B cell (primary cell): ENCODE data around the gene HMOX2. TPM values are rescaled to one million over a fixed set of nuclear protein-coding genes. Genes with fewer than 3 reads are reported as not detected.

ENCODE experiments used
- ATAC-seq: fragments of 200-7000 bp; cut with Tn5 transposase; one replicate; pipeline ENCODE4 v1.10.0; 2021; ENCODE audit warnings: low read depth, mild to moderate bottlenecking, moderate number of reproducible peaks, moderate library complexity
- CTCF ChIA-PET: fragments of 350-600 bp; sonication (Branson Sonifier 250); formaldehyde crosslinking; loops from one replicate; lab custom pipeline; 2021; ENCODE audit warnings: antibody characterized with exemption, inconsistent platforms; lab: Charles Lee
- POLR2A ChIA-PET: fragments of 350-600 bp; sonication (Branson Sonifier 250); formaldehyde crosslinking; loops from one replicate; lab custom pipeline; 2021; ENCODE audit warnings: antibody characterized with exemption; lab: Charles Lee
- DNase-seq: peaks from one replicate; pipeline ENCODE4 v3.0.0; 2013
- H2AFZ ChIP-seq: 2 replicates; pipeline ENCODE4 v1.6.1; 2012; ENCODE audit warnings: mild to moderate bottlenecking, low read depth, low read length; ENCODE audit not compliant: insufficient read depth, poor library complexity, severe bottlenecking
- H3K27ac ChIP-seq, 2 donors: 1 replicate in 1 of 2; 2 replicates in 1 of 2; pipeline ENCODE4 v1.5.1; 2012 to 2013; ENCODE audit warnings: low read length in 2 of 2, mild to moderate bottlenecking in 2 of 2, moderate library complexity in 1 of 2
- H3K27me3 ChIP-seq, 4 experiments: fragments of 200-600 bp in 1 of 4; sonication (generic) in 1 of 4; replicated peaks in 1 of 4; 1 replicate in 2 of 4; 2 replicates in 2 of 4; pipeline versions ENCODE4 v1.6.1 to v1.7.0; 2013 to 2016; ENCODE audit warnings: low read length in 3 of 4, mild to moderate bottlenecking in 2 of 4, mixed read lengths in 1 of 4, moderate library complexity in 1 of 4; ENCODE audit not compliant: insufficient read depth in 4 of 4, control insufficient read depth in 3 of 4; ENCODE audit errors: control extremely low read depth in 1 of 4
- H3K36me3 ChIP-seq, 2 experiments: replicated peaks in 1 of 2; 1 replicate in 1 of 2; 2 replicates in 1 of 2; pipeline versions ENCODE4 v1.6.1 to v1.7.1; 2013; ENCODE audit warnings: low read length in 1 of 2; ENCODE audit not compliant: insufficient read depth in 2 of 2, control insufficient read depth in 1 of 2; ENCODE audit errors: control extremely low read depth in 1 of 2, extremely low read depth in 1 of 2
- H3K4me1 ChIP-seq, 2 donors: fragments of 200-600 bp in 1 of 2; sonication (generic) in 1 of 2; 1 replicate in 1 of 2; 2 replicates in 1 of 2; pipeline versions ENCODE4 v1.5.1 to v1.6.1; 2013 to 2017; ENCODE audit warnings: low read length in 2 of 2; ENCODE audit not compliant: control insufficient read depth in 2 of 2, insufficient read depth in 2 of 2
- H3K4me2 ChIP-seq: replicated peaks from 2 replicates; pipeline ENCODE3; 2012; ENCODE audit warnings: mild to moderate bottlenecking, low read depth, low read length; ENCODE audit not compliant: poor library complexity, severe bottlenecking
- H3K4me3 ChIP-seq, 5 experiments: fragments of 200-600 bp in 1 of 5; sonication (generic) in 1 of 5; 1 replicate in 3 of 5; 2 replicates in 2 of 5; pipeline versions ENCODE4 v1.5.1 to v1.7.0; 2011 to 2016; ENCODE audit warnings: low read length in 4 of 5, mild to moderate bottlenecking in 4 of 5, low read depth in 2 of 5, control low read depth in 1 of 5, moderate library complexity in 1 of 5; ENCODE audit not compliant: insufficient read depth in 1 of 5; ENCODE audit errors: control extremely low read depth in 1 of 5, extremely low read depth in 1 of 5
- H3K79me2 ChIP-seq: fragments of 200-600 bp; sonication (generic); one replicate; pipeline ENCODE4 v1.6.0; 2016; ENCODE audit warnings: low read length; ENCODE audit not compliant: control insufficient read depth, insufficient read depth
- H3K9ac ChIP-seq: fragments of 200-600 bp; sonication (generic); 2 replicates; pipeline ENCODE4 v1.6.1; 2017; ENCODE audit warnings: mild to moderate bottlenecking, low read length, moderate library complexity
- H3K9me3 ChIP-seq, 3 donors: one replicate each; pipeline versions ENCODE4 v1.6.1 to v1.7.1; 2013; ENCODE audit warnings: low read length in 2 of 3; ENCODE audit not compliant: control insufficient read depth in 2 of 3, insufficient read depth in 1 of 3; ENCODE audit errors: control extremely low read depth in 1 of 3
- H4K20me1 ChIP-seq: 2 replicates; pipeline ENCODE4 v1.6.0; 2012; ENCODE audit warnings: mild to moderate bottlenecking, low read length; ENCODE audit not compliant: insufficient read depth, control insufficient read depth, poor library complexity, severe bottlenecking
- H3K27ac Mint-ChIP-seq: one replicate; pipeline ENCODE4 v1.8.0; 2021; ENCODE audit warnings: mixed read lengths
- H3K27me3 Mint-ChIP-seq: one replicate; pipeline ENCODE4 v1.8.0; 2021; ENCODE audit warnings: mixed read lengths
- H3K4me1 Mint-ChIP-seq: one replicate; pipeline ENCODE4 v1.8.0; 2021; ENCODE audit warnings: mixed read lengths
- H3K4me3 Mint-ChIP-seq: one replicate; pipeline ENCODE4 v1.8.0; 2021; ENCODE audit warnings: mixed read lengths
- H3K9me3 Mint-ChIP-seq: one replicate; pipeline ENCODE4 v1.8.0; 2022; ENCODE audit warnings: mixed read lengths; ENCODE audit not compliant: insufficient read depth
- CTCF ChIP-seq: fragments of 200-600 bp; IDR thresholded peaks from one replicate; pipeline ENCODE4 v1.8.0; 2022; ENCODE audit warnings: antibody characterized with exemption, mild to moderate bottlenecking
- EZH2 ChIP-seq: IDR thresholded peaks from 2 replicates; pipeline ENCODE4 v1.6.1; 2012; ENCODE audit warnings: borderline replicate concordance, low read depth, mild to moderate bottlenecking, moderate library complexity, low read length; ENCODE audit not compliant: insufficient read depth, poor library complexity, severe bottlenecking
- WGBS: methylation state at CpG from one replicate; pipeline ENCODE4 v1.1.5; 2013; ENCODE audit warnings: missing lambda C conversion rate; ENCODE audit not compliant: insufficient coverage; 5-methylcytosine and 5-hydroxymethylcytosine counted together
- intact Hi-C: fragments of 100-400 bp; cut with micrococcal nuclease; formaldehyde crosslinking; loops from one replicate; pipeline ENCODE4 v1.10.0; 2022
- polyA plus RNA-seq: library from polyadenylated mRNA; depleted of rRNA; stranded (reverse); fragments of >200 nt; gene quantifications from 2 replicates; pipeline ENCODE4 v1.2.3, GENCODE V29; 2012
- total RNA-seq, 2 donors: library from RNA; stranded (reverse); fragments of 120-200 nt in 1 of 2; gene quantifications; 1 replicate in 1 of 2; 2 replicates in 1 of 2; pipeline versions ENCODE4 v1.2.3 to v1.2.4, GENCODE V29; 2013 to 2022

HMOX2 gene
- total and polyA plus RNA-seq, 2 donors (not counting 1 experiment from before 2014, with no cell fraction given): 36.5 to 39.0 TPM

GRCh38 chr16:4513881-4514280 is 37.7 kb downstream of the HMOX2 start:
- Histone ChIP-seq H3K4me2 (peak overlapping the region; percentile 62), H3K36me3 (peaks cover 0 to 42% of the 10 kb centered on the region in 2 experiments), H3K27ac (peak overlapping the region in 1 of 2 donors; percentile 75), H3K9ac (no peak overlapping the region), H3K4me1 (peaks cover 27 to 39% of the 10 kb centered on the region in 2 donors), H4K20me1 (peaks cover 11% of the 10 kb centered on the region), H3K4me3 (no peak overlapping the region), H3K27me3 (no peaks in the 10 kb centered on the region), H3K9me3 (no peaks in the 10 kb centered on the region), H2AFZ (no peak overlapping the region), H3K79me2 (peaks cover 42% of the 10 kb centered on the region)
- POLR2A ChIA-PET: interaction anchor here (1.6 kb wide), 1 partner anchor 8 kb away, joined by 5 read pairs; no protein-coding TSS in a partner anchor
- WGBS: 100% methylated on average over 7 of the region's 7 CpGs
- no peak overlapping the region for H3K4me3 Mint-ChIP-seq
- peak overlapping the region; percentile 86 for H3K27ac Mint-ChIP-seq
- H3K4me1 Mint-ChIP-seq: peaks cover 34% of the 10 kb centered on the region
- intact Hi-C loops: no loop called here
- ATAC-seq (no peak), DNase-seq (no peak)
- TF ChIP-seq EZH2: no peak
- no peak for TF ChIP-seq CTCF
- H3K9me3 Mint-ChIP-seq: no peaks in the 10 kb centered on the region
- CTCF ChIA-PET: interaction anchor here (0.7 to 2.5 kb wide), 6 partner anchors 18 to 212 kb away, joined by 3 to 7 read pairs (median 3); partner anchors contain the start of genes CORO7, HMOX2 and MGRN1
- no peaks in the 10 kb centered on the region for H3K27me3 Mint-ChIP-seq

GRCh38 chr16:4514606-4515005 is 38.4 kb downstream of the HMOX2 start:
- Histone ChIP-seq H4K20me1 (peaks cover 11% of the 10 kb centered on the region), H3K4me2 (peak overlapping the region; percentile 62), H2AFZ (peak overlapping the region; percentile 1), H3K4me1 (peaks cover 27 to 39% of the 10 kb centered on the region in 2 donors), H3K9ac (peak overlapping the region; percentile 31), H3K27me3 (no peaks in the 10 kb centered on the region), H3K79me2 (peaks cover 42% of the 10 kb centered on the region), H3K27ac (peak overlapping the region; percentile 43 to 75), H3K9me3 (no peaks in the 10 kb centered on the region), H3K4me3 (peak overlapping the region in 1 of 5 experiments; percentile 13), H3K36me3 (peaks cover 0 to 35% of the 10 kb centered on the region in 2 experiments)
- H3K27me3 Mint-ChIP-seq: no peaks in the 10 kb centered on the region
- intact Hi-C loops: loop anchor here (1.0 kb wide), 1 partner anchor 9 kb away; no protein-coding TSS in a partner anchor
- TF ChIP-seq CTCF (no peak), EZH2 (no peak)
- 35% methylated on average over 2 of the region's 7 CpGs for whole genome bisulfite sequencing
- ChIA-PET CTCF (interaction anchor here (0.7 to 2.9 kb wide), 8 partner anchors 8 to 110 kb away, joined by 3 to 20 read pairs (median 4); partner anchors contain the start of genes CORO7, HMOX2 and MGRN1), POLR2A (interaction anchor here (1.1 to 1.6 kb wide), 2 partner anchors 9 to 101 kb away, joined by 4 to 5 read pairs; no protein-coding TSS in a partner anchor)
- H3K4me3 Mint-ChIP-seq: no peak overlapping the region
- H3K27ac Mint-ChIP-seq: peak overlapping the region; percentile 86
- H3K4me1 Mint-ChIP-seq: peaks cover 34% of the 10 kb centered on the region
- H3K9me3 Mint-ChIP-seq: no peaks in the 10 kb centered on the region
- ATAC-seq: no peak
- no peak for DNase-seq
